H9 (cell line): ENCODE data around the gene NPFF. TPM values are rescaled to one million over a fixed set of nuclear protein-coding genes. Genes with fewer than 3 reads are reported as not detected.

ENCODE experiments used
- DNase-seq: peaks from one replicate; pipeline ENCODE4 v3.0.0-alpha.2; 2017
- H2AFZ ChIP-seq: one replicate; pipeline ENCODE4 v1.6.1; 2013; ENCODE audit warnings: mild to moderate bottlenecking, low read length, control low read depth, moderate library complexity
- H2AK5ac ChIP-seq: 2 replicates; pipeline ENCODE4 v1.6.1; 2013; ENCODE audit warnings: low read length, control low read depth, mixed read lengths; ENCODE audit not compliant: insufficient read length
- H2BK120ac ChIP-seq: one replicate; pipeline ENCODE4 v1.6.1; 2013; ENCODE audit warnings: low read depth, mild to moderate bottlenecking, low read length, control low read depth, inconsistent platforms; ENCODE audit not compliant: poor library complexity, severe bottlenecking
- H2BK12ac ChIP-seq: 2 replicates; pipeline ENCODE4 v1.6.1; 2013; ENCODE audit warnings: low read length, control low read depth, mixed read lengths, low read depth; ENCODE audit not compliant: insufficient read length
- H2BK15ac ChIP-seq: 2 replicates; pipeline ENCODE4 v1.6.1; 2013; ENCODE audit warnings: low read depth, low read length, control low read depth
- H2BK20ac ChIP-seq: one replicate; pipeline ENCODE4 v1.6.1; 2013; ENCODE audit warnings: low read depth, mild to moderate bottlenecking, low read length, control low read depth, inconsistent platforms; ENCODE audit not compliant: poor library complexity, severe bottlenecking
- H2BK5ac ChIP-seq: 2 replicates; pipeline ENCODE4 v1.6.1; 2013; ENCODE audit warnings: low read length, control low read depth, mixed read lengths; ENCODE audit not compliant: insufficient read length
- H3K14ac ChIP-seq: 2 replicates; pipeline ENCODE4 v1.6.1; 2013; ENCODE audit warnings: low read length, control low read depth; ENCODE audit not compliant: insufficient read depth
- H3K18ac ChIP-seq: 2 replicates; pipeline ENCODE4 v1.6.1; 2013; ENCODE audit warnings: low read depth, mild to moderate bottlenecking, mixed read lengths, low read length, control low read depth; ENCODE audit not compliant: insufficient read length
- H3K23ac ChIP-seq: 2 replicates; pipeline ENCODE4 v1.6.1; 2013; ENCODE audit warnings: low read length, control low read depth, mixed read lengths, low read depth; ENCODE audit not compliant: insufficient read length
- H3K23me2 ChIP-seq: 2 replicates; pipeline ENCODE4 v1.6.1; 2013; ENCODE audit warnings: low read depth, mild to moderate bottlenecking, mixed read lengths, low read length, control low read depth; ENCODE audit not compliant: insufficient read length, poor library complexity, severe bottlenecking
- H3K27ac ChIP-seq: 2 replicates; pipeline ENCODE4 v1.5.1; 2013; ENCODE audit warnings: low read length, control low read depth, mixed read lengths, low read depth; ENCODE audit not compliant: insufficient read length
- H3K27me3 ChIP-seq: 2 replicates; pipeline ENCODE4 v1.6.1; 2013; ENCODE audit warnings: low read length, control low read depth, inconsistent platforms; ENCODE audit not compliant: insufficient read depth
- H3K4ac ChIP-seq: 2 replicates; pipeline ENCODE4 v1.6.1; 2013; ENCODE audit warnings: low read depth, mild to moderate bottlenecking, control low read depth, inconsistent platforms, low read length, moderate library complexity
- H3K4me1 ChIP-seq: 2 replicates; pipeline ENCODE4 v1.6.1; 2013; ENCODE audit warnings: low read length, control low read depth, inconsistent platforms; ENCODE audit not compliant: insufficient read depth
- H3K4me2 ChIP-seq: 2 replicates; pipeline ENCODE4 v1.6.1; 2013; ENCODE audit warnings: low read length, control low read depth, mixed read lengths; ENCODE audit not compliant: insufficient read length, insufficient read depth
- H3K56ac ChIP-seq: 2 replicates; pipeline ENCODE4 v1.6.1; 2013; ENCODE audit warnings: low read depth, mild to moderate bottlenecking, mixed read lengths, low read length, control low read depth; ENCODE audit not compliant: insufficient read length
- H3K79me1 ChIP-seq: 2 replicates; pipeline ENCODE4 v1.6.1; 2013; ENCODE audit warnings: low read depth, mild to moderate bottlenecking, moderate library complexity, low read length, control low read depth, inconsistent platforms; ENCODE audit not compliant: insufficient read depth, poor library complexity, severe bottlenecking
- H3K79me2 ChIP-seq: 2 replicates; pipeline ENCODE4 v1.6.1; 2013; ENCODE audit warnings: low read length, control low read depth, inconsistent platforms; ENCODE audit not compliant: insufficient read depth
- H3K9ac ChIP-seq: 2 replicates; pipeline ENCODE4 v1.6.1; 2013; ENCODE audit warnings: low read length, control low read depth, mixed read lengths; ENCODE audit not compliant: insufficient read length; ENCODE audit errors: extremely low read depth
- H3K9me3 ChIP-seq: one replicate; pipeline ENCODE4 v1.6.1; 2013; ENCODE audit warnings: low read depth, low read length, inconsistent platforms; ENCODE audit not compliant: control insufficient read depth
- H3T11ph ChIP-seq: one replicate; pipeline ENCODE4 v1.6.1; 2013; ENCODE audit warnings: mild to moderate bottlenecking, low read length, control low read depth, inconsistent platforms
- H4K20me1 ChIP-seq: one replicate; pipeline ENCODE4 v1.6.1; 2013; ENCODE audit not compliant: control insufficient read depth, insufficient read length, insufficient read depth
- H4K5ac ChIP-seq: 2 replicates; pipeline ENCODE4 v1.6.1; 2013; ENCODE audit warnings: low read depth, mild to moderate bottlenecking, mixed read lengths, low read length, control low read depth; ENCODE audit not compliant: insufficient read length
- H4K8ac ChIP-seq: replicated peaks from 2 replicates; pipeline ENCODE4 v1.6.1; 2013; ENCODE audit warnings: low read length, control low read depth, mixed read lengths, low read depth; ENCODE audit not compliant: insufficient read length
- H4K91ac ChIP-seq: 2 replicates; pipeline ENCODE4 v1.6.1; 2013; ENCODE audit warnings: low read depth, mild to moderate bottlenecking, moderate library complexity, mixed read lengths, low read length, control low read depth; ENCODE audit not compliant: insufficient read length
- H3K27ac Mint-ChIP-seq, 3 experiments: 2 replicates in 2 of 3; 3 replicates in 1 of 3; pipeline ENCODE4 v1.8.0; 2020 to 2021; ENCODE audit warnings: mixed read lengths in 3 of 3, mild to moderate bottlenecking in 1 of 3, moderate library complexity in 1 of 3
- H3K27me3 Mint-ChIP-seq: 2 replicates; pipeline ENCODE4 v1.8.0; 2021; ENCODE audit warnings: low read depth, mild to moderate bottlenecking, moderate library complexity, mixed read lengths
- H3K36me3 Mint-ChIP-seq, 3 experiments: 2 replicates in 2 of 3; 3 replicates in 1 of 3; pipeline ENCODE4 v1.8.0; 2020 to 2021; ENCODE audit warnings: low read depth in 3 of 3, mixed read lengths in 3 of 3; ENCODE audit not compliant: insufficient read depth in 1 of 3
- H3K4me1 Mint-ChIP-seq, 2 experiments: 2 replicates each; pipeline ENCODE4 v1.8.0; 2020; ENCODE audit warnings: mixed read lengths in 2 of 2
- H3K4me3 Mint-ChIP-seq, 2 experiments: 2 replicates in 1 of 2; 3 replicates in 1 of 2; pipeline ENCODE4 v1.8.0; 2020 to 2021; ENCODE audit warnings: mild to moderate bottlenecking in 2 of 2, mixed read lengths in 2 of 2, moderate library complexity in 1 of 2
- H3K9me3 Mint-ChIP-seq, 2 experiments: 2 replicates in 1 of 2; 3 replicates in 1 of 2; pipeline ENCODE4 v1.8.0; 2020; ENCODE audit warnings: mild to moderate bottlenecking in 2 of 2, mixed read lengths in 2 of 2, moderate library complexity in 1 of 2
- WGBS: extraction: QIAGEN DNeasy Blood & Tissue Kit; methylation state at CpG from one replicate; pipeline ENCODE4 v1.1.7; 2013; ENCODE audit warnings: missing lambda C conversion rate, low lambda C conversion rate, mixed read lengths; ENCODE audit not compliant: insufficient read length; ENCODE audit errors: extremely low coverage; 5-methylcytosine and 5-hydroxymethylcytosine counted together
- total RNA-seq: library from RNA; stranded (reverse); gene quantifications from 2 replicates; pipeline ENCODE4 v1.2.1, GENCODE V29; 2021
- TF ChIP-seq, protein P1 (sequence below): fragments of 200-600 bp; sonication (generic); conservative IDR thresholded peaks from 3 replicates; pipeline ENCODE4 v1.8.0; 2021; ENCODE audit warnings: antibody characterized with exemption, mild to moderate bottlenecking

Gene NPFF
- total RNA-seq, 1 experiment from 2014 or later = not detected

DNA sequence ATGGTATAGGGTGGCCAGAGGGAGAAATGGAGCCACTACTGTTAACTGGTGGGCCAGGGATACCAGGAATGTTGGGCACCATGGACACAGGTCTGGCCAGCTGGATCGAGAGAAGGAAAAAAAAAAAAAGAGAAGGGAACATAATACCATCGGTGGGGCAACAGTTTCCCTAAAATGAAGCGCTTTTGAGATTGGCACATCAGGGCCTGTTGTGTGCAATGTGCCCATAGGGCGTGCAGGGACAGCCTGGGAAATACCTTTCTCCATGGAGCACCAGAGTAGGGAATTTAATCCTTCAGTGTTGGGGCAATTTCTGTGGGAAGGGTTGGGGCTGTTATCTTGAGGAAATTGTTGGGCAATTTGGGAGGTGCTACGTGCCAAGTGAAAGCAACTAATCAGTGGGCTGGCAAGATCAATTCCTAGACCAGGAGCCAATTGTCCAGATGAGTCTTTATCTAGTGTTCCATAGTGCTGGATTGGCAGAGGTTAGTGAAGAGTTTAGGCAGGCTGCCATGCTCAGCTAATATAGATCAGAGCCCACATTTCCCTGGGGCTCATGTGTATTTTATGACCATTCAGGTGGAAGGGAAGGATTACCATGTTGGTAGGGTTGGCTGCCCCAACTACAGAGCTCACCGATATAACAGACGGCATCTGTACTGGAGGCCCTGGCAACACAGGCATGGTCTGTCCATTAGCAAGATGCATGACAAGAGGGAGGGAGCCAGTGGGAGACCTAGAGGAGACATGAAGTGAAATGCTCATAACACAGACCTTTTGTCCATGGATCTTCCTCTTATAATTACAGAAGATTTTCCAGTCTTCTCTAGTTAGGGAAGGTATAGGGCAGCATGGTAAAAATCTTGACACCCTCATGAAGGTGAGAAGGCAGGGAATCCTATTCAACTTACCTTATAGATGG lies 25.5 kb upstream of the NPFF start:
- no peak for DNase-seq
- no peaks in the 10 kb centered on the region for H3K4me1 ChIP-seq
- H3K27me3 ChIP-seq = no peaks in the 10 kb centered on the region
- H2BK5ac ChIP-seq = no peak overlapping the region
- no peaks in the 10 kb centered on the region for H4K20me1 ChIP-seq
- Mint-ChIP-seq H3K4me3 (no peak overlapping the region), H3K9me3 (no peaks in the 10 kb centered on the region), H3K27me3 (no peaks in the 10 kb centered on the region), H3K4me1 (no peaks in the 10 kb centered on the region), H3K27ac (no peak overlapping the region), H3K36me3 (peaks cover 12 to 52% (median 35%) of the 10 kb centered on the region in 3 experiments; a peak in 6 of 7 replicates)
- no peak overlapping the region for H2BK120ac ChIP-seq
- TF ChIP-seq, protein P1, sequence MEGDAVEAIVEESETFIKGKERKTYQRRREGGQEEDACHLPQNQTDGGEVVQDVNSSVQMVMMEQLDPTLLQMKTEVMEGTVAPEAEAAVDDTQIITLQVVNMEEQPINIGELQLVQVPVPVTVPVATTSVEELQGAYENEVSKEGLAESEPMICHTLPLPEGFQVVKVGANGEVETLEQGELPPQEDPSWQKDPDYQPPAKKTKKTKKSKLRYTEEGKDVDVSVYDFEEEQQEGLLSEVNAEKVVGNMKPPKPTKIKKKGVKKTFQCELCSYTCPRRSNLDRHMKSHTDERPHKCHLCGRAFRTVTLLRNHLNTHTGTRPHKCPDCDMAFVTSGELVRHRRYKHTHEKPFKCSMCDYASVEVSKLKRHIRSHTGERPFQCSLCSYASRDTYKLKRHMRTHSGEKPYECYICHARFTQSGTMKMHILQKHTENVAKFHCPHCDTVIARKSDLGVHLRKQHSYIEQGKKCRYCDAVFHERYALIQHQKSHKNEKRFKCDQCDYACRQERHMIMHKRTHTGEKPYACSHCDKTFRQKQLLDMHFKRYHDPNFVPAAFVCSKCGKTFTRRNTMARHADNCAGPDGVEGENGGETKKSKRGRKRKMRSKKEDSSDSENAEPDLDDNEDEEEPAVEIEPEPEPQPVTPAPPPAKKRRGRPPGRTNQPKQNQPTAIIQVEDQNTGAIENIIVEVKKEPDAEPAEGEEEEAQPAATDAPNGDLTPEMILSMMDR = no peak
- no peak overlapping the region for H3K56ac ChIP-seq
- H3K4ac ChIP-seq = no peak overlapping the region
- no peak overlapping the region for H3K4me2 ChIP-seq
- no peaks in the 10 kb centered on the region for H3K9me3 ChIP-seq
- H3K18ac ChIP-seq = no peak overlapping the region
- no CpG with 5 or more reads among the region's 7 CpGs for WGBS
- no peak overlapping the region for H4K91ac ChIP-seq
- no peak overlapping the region for H4K5ac ChIP-seq
- H3K14ac ChIP-seq = no peak overlapping the region
- no peak overlapping the region for H4K8ac ChIP-seq
- no peak overlapping the region for H2BK20ac ChIP-seq
- H3K9ac ChIP-seq = no peak overlapping the region
- no peak overlapping the region for H3K27ac ChIP-seq
- no peak overlapping the region for H2AK5ac ChIP-seq
- no peak overlapping the region for H3K23ac ChIP-seq
- H3K79me1 ChIP-seq = no peaks in the 10 kb centered on the region
- no peak overlapping the region for H2AFZ ChIP-seq
- H2BK15ac ChIP-seq = no peak overlapping the region
- H3T11ph ChIP-seq = no peak overlapping the region
- no peaks in the 10 kb centered on the region for H3K23me2 ChIP-seq
- no peak overlapping the region for H2BK12ac ChIP-seq
- H3K79me2 ChIP-seq = no peaks in the 10 kb centered on the region
